ENCODE data around the gene SSNA1. TPM values are rescaled to one million over a fixed set of nuclear protein-coding genes. Genes with fewer than 3 reads are reported as not detected.

The SSNA1 gene
- total and polyA plus RNA-seq, 9 of the 15 experiments (the other 6 are each of a cell fraction or from before 2014, with no cell fraction given): 1.9 to 130 (median 57.1) TPM

GRCh38 chr9:137140151-137141012, 48.1 kb upstream of the SSNA1 start (continued):
- no peak for TF ChIP-seq CAMTA2 (CRISPR knock-in tag; conservative IDR thresholded peaks at IDR 0.05)
- no peak for TF ChIP-seq BRCA1 (IDR thresholded peaks at IDR 0.05)
- TF ChIP-seq BRCA1 (CRISPR knock-in tag; IDR thresholded peaks at IDR 0.05): no peak
- TF ChIP-seq SMARCB1 (IDR thresholded peaks at IDR 0.05; ENCODE audit: insufficient read length, low read depth): no peak

GRCh38 chr9:137141050-137141810, 47.2 kb upstream of the SSNA1 start:
- TF ChIP-seq ZSCAN29 (IDR thresholded peaks at IDR 0.05) (no peak), ZNF644 (tag; IDR thresholded peaks at IDR 0.05; ENCODE audit: low read depth) (no peak), HDAC8 (tag; IDR thresholded peaks at IDR 0.05) (no peak), ZBTB9 (CRISPR knock-in tag; IDR thresholded peaks at IDR 0.05) (no peak), MECOM (CRISPR knock-in tag; IDR thresholded peaks at IDR 0.05) (no peak), MYNN (IDR thresholded peaks at IDR 0.05) (no peak), MYNN (CRISPR knock-in tag; IDR thresholded peaks at IDR 0.05) (no peak), LEF1 (IDR thresholded peaks at IDR 0.05) (no peak), TSC22D4 (tag; IDR thresholded peaks at IDR 0.05) (no peak)
- Histone ChIP-seq H3K27ac (ENCODE audit: extremely low read depth, low read depth, low read length) (no peak overlapping the region), H3K9me3 (replicated peaks; ENCODE audit: control insufficient read depth, insufficient read depth, low read depth, low read length) (no peaks in the 10 kb centered on the region), H3K4me1 (replicated peaks in 1 of 2; ENCODE audit: control insufficient read depth in 2 of 2, insufficient read depth in 2 of 2, low read length in 2 of 2) (peaks cover 0 to 53% of the 10 kb centered on the region in 2 experiments; a peak in 2 of 5 replicates), H3K36me3 (ENCODE audit: control insufficient read depth, insufficient read depth, low read length) (no peaks in the 10 kb centered on the region), H3K79me2 (ENCODE audit: control insufficient read depth, insufficient read depth, low read length) (no peaks in the 10 kb centered on the region), H3K4me3 (no peak overlapping the region), H3K9me1 (ENCODE audit: control insufficient read depth, insufficient read depth, low read length) (no peaks in the 10 kb centered on the region), H3K27me3 (ENCODE audit: control insufficient read depth in 2 of 2, insufficient read depth in 2 of 2, low read length in 2 of 2) (peaks cover 43 to 77% of the 10 kb centered on the region in 2 experiments; a peak in 4 of 5 replicates), H3K9ac (ENCODE audit: insufficient read depth in 1 of 2, low read depth in 2 of 2, low read length in 2 of 2) (0 out of 4 replicates have a peak overlapping the region, but pooled peaks of 1 of the 2 experiments have one; percentile 7), H4K20me1 (replicated peaks; ENCODE audit: control insufficient read depth, insufficient read depth, low read length) (peaks cover 21% of the 10 kb centered on the region), H3K4me2 (ENCODE audit: insufficient read depth, low read length) (no peak overlapping the region), H2AFZ (ENCODE audit: low read depth, low read length) (no peak overlapping the region)
- under 1% methylated on average over 17 of the region's 17 CpGs for WGBS (ENCODE audit: insufficient coverage, low coverage, missing lambda C conversion rate)
- CTCF ChIA-PET (ENCODE audit: low intra/inter-chr PET ratio): no interaction called here
- in situ Hi-C loops (cut with MboI): no loop called here
- DNase-seq (ENCODE audit: extremely low read depth in 1 of 4, low spot score in 3 of 4) (no peak), FAIRE-seq (no peak), ATAC-seq (no peak)
- intact Hi-C loops (cut with micrococcal nuclease): no loop called here
- BruUV-seq (replicated peaks): no TSS peak
- POLR2A ChIA-PET: interaction anchor here (0.6 to 1.5 kb wide), 2 partner anchors 9 to 11 kb away, joined by 3 to 10 read pairs; no protein-coding TSS in a partner anchor
